Measurements from ENCODE around the gene RNF103.
A peak's percentile ranks its signal among the peaks of the same experiment; 100 is the strongest.

RNF103 gene

GRCh38 chr2:86562922-86563649 lies 60.6 kb downstream of the RNF103 start, which contains the start of gene CHMP3:
TSS of gene CHMP3 (minus strand) at chr2:86563443. CDS start at chr2:86563348, 95 bp downstream.
- peak; percentile 98 for DNase-seq

- DNase-seq = no peak
Observed at GRCh38 chr2:86562485-86562921, 61.2 kb downstream of the RNF103 start.

- DNase-seq = no peak
Observed at GRCh38 chr2:86557836-86558235, 65.8 kb downstream of the RNF103 start.

- DNase-seq = no peak
Observed at GRCh38 chr2:86556508-86556907, 67.2 kb downstream of the RNF103 start.

Measured in right hindlimb (tissue), 1 donor.